Ovary (tissue), 9 donors: ENCODE measurements around the gene FCHSD1. TPM values are rescaled to one million over a fixed set of nuclear protein-coding genes. Genes with fewer than 3 reads are reported as not detected.

Experiments
- DNase-seq, 5 donors: peaks; one replicate each; pipeline ENCODE4 v3.0.0-alpha.2; 2019 to 2020
- H3K27ac ChIP-seq, 2 donors: fragments of 200-600 bp; one replicate each; pipeline versions ENCODE4 v1.5.1 to v1.8.0; 2019 to 2022
- H3K27me3 ChIP-seq: fragments of 200-600 bp; one replicate; pipeline ENCODE4 v1.8.0; 2022
- H3K36me3 ChIP-seq: fragments of 200-600 bp; sonication (generic); one replicate; pipeline ENCODE4 v1.5.1; 2019
- H3K4me1 ChIP-seq: one replicate; pipeline ENCODE4 v1.8.1; 2013; ENCODE audit warnings: mild to moderate bottlenecking, moderate library complexity; ENCODE audit not compliant: insufficient read depth
- H3K4me3 ChIP-seq: fragments of 200-600 bp; sonication (generic); one replicate; pipeline ENCODE4 v1.5.1; 2017
- H3K9me3 ChIP-seq, 2 donors: fragments of 200-600 bp in 1 of 2; sonication (generic) in 1 of 2; one replicate each; pipeline versions ENCODE4 v1.5.1 to v1.8.1; 2013 to 2019; ENCODE audit warnings: mild to moderate bottlenecking in 1 of 2, moderate library complexity in 1 of 2
- EP300 ChIP-seq: sonication (generic); formaldehyde crosslinking; IDR thresholded peaks from one replicate; pipeline ENCODE4 v1.6.1; 2017; ENCODE audit warnings: antibody characterized with exemption
- POLR2A ChIP-seq: fragments of 450-650 bp; IDR thresholded peaks from one replicate; pipeline ENCODE4 v1.6.1; 2017; ENCODE audit warnings: antibody characterized with exemption, mild to moderate bottlenecking, moderate library complexity
- WGBS, 3 donors: extraction: QIAGEN DNeasy Blood & Tissue Kit in 1 of 3; methylation state at CpG; one replicate each; pipeline versions ENCODE4 v1.1.5 to v1.1.7; 2013 to 2017; 5-methylcytosine and 5-hydroxymethylcytosine counted together
- intact Hi-C, 4 donors: fragments of 100-400 bp; cut with DNase I; formaldehyde crosslinking; loops; one replicate each; pipeline versions ENCODE4 v1.11.0 to v1.15.1; 2022 to 2023
- polyA plus RNA-seq, 2 donors: library from polyadenylated mRNA; stranded (reverse); fragments of 200-250 nt in 1 of 2; fragments of 350-450 nt in 1 of 2; fragmentation: Illumina TruSeq in 1 of 2; extraction: RNeasy Lipid Tissue Mini Kit (QIAGEN cat#74804) in 1 of 2; gene quantifications; one replicate each; pipeline ENCODE4 v1.2.3, GENCODE V29; 2013 to 2014
- total RNA-seq, 7 donors: library from RNA; depleted of rRNA in 2 of 7; stranded (reverse); fragments of >200 nt in 2 of 7; fragmentation: NEBNext Ultra II Directional in 3 of 7; extraction: Animal tissue kit (Norgen Biotek cat#: 25700) in 3 of 7; gene quantifications; one replicate each; pipeline versions ENCODE4 v1.1.0 to v1.2.4, GENCODE V29; 2016 to 2023
- TF ChIP-seq, protein P1 (sequence below), 3 donors: fragments of 450-650 bp in 2 of 3; fragments of 200-600 bp in 1 of 3; IDR thresholded peaks; one replicate each; pipeline versions ENCODE4 v1.5.1 to v1.8.0; 2016 to 2022; ENCODE audit warnings: antibody characterized with exemption in 3 of 3, mild to moderate bottlenecking in 1 of 3
- donor health status: DM: no; HTN: no; CAD: no; lungs with moderate emphysema.
- donor health status: DM: no; HTN: no; CAD: no.
- donor health status: Bipolar disorder and iron deficiency.
- donor health status: DM: yes; HTN: yes; CAD: no.
- donor health status: DM: no; HTN: no; CAD: no.
- donor health status: DM: yes; HTN: yes; CAD: no.

The FCHSD1 gene
- total and polyA plus RNA-seq, 9 donors = 10.4 to 35.2 (median 23.9) TPM

GRCh38 chr5:141597394-141597793 lies 53.8 kb downstream of the FCHSD1 start:
- H3K36me3 ChIP-seq = no peaks in the 10 kb centered on the region
- H3K9me3 ChIP-seq = no peaks in the 10 kb centered on the region
- H3K27ac ChIP-seq = no peak overlapping the region
- intact Hi-C loops = no loop called here
- TF ChIP-seq, protein P1, sequence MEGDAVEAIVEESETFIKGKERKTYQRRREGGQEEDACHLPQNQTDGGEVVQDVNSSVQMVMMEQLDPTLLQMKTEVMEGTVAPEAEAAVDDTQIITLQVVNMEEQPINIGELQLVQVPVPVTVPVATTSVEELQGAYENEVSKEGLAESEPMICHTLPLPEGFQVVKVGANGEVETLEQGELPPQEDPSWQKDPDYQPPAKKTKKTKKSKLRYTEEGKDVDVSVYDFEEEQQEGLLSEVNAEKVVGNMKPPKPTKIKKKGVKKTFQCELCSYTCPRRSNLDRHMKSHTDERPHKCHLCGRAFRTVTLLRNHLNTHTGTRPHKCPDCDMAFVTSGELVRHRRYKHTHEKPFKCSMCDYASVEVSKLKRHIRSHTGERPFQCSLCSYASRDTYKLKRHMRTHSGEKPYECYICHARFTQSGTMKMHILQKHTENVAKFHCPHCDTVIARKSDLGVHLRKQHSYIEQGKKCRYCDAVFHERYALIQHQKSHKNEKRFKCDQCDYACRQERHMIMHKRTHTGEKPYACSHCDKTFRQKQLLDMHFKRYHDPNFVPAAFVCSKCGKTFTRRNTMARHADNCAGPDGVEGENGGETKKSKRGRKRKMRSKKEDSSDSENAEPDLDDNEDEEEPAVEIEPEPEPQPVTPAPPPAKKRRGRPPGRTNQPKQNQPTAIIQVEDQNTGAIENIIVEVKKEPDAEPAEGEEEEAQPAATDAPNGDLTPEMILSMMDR (IDR thresholded peaks at IDR 0.05) = no peak
- TF ChIP-seq EP300 = no peak
- no peak for TF ChIP-seq POLR2A
- 88 to 91% (median 89%) methylated on average over 2 of the region's 2 CpGs for WGBS, 3 donors
- no peaks in the 10 kb centered on the region for H3K4me1 ChIP-seq
- H3K4me3 ChIP-seq = no peak overlapping the region
- no peak for DNase-seq
- no peaks in the 10 kb centered on the region for H3K27me3 ChIP-seq

DNA sequence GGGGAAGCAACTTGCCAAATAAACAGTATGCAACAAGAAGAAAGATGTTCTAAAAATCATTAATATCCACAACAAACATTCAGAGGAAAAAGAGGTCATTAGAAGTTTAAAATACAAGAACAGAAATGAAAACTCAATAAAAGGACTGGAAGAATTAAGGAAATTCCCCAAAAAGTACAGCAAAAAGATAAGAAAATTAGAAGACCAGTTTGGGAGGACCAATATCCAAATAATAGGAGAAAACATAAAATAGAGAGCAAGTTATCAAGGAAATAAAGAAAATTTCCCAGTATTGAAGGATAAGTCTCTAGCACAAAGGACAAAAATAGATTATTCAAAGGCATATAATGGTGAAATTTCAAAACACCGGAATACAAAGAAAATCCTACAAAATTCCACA lies 54.4 kb downstream of the FCHSD1 start:
- Histone ChIP-seq H3K9me3 (no peaks in the 10 kb centered on the region), H3K36me3 (no peaks in the 10 kb centered on the region), H3K27me3 (no peaks in the 10 kb centered on the region), H3K4me1 (no peaks in the 10 kb centered on the region), H3K4me3 (no peak overlapping the region), H3K27ac (no peak overlapping the region)
- TF ChIP-seq, protein P1 (IDR thresholded peaks at IDR 0.05) = no peak
- TF ChIP-seq POLR2A (no peak), EP300 (no peak)
- WGBS, 3 donors = 96 to 97% (median 96%) methylated on average over 1 of the region's 1 CpG
- intact Hi-C loops = no loop called here
- DNase-seq = no peak

DNA sequence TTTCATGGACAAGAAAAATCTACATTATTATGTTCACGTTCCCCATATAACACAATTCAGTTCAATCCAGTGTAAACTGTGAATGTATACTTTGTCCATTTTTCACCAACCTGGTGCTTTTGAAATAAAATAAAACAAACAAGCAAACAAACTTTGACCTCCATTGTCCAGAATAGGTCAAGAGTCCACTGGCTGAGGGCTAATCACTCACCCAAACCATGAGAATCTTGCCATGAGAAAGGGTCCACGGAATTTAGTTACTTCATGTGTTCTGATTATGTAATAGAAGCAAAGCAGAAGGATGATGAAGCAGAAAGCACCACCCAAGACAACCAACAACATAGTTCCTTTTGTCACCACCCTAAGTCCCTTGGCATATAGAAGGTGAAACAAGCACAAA lies 61.1 kb downstream of the FCHSD1 start:
- DNase-seq = no peak
- no peak overlapping the region for H3K4me3 ChIP-seq
- intact Hi-C loops = no loop called here
- no peaks in the 10 kb centered on the region for H3K36me3 ChIP-seq
- no peaks in the 10 kb centered on the region for H3K27me3 ChIP-seq
- no peak overlapping the region for H3K27ac ChIP-seq
- no peak for TF ChIP-seq EP300
- TF ChIP-seq, protein P1 (IDR thresholded peaks at IDR 0.05) = no peak
- no peak for TF ChIP-seq POLR2A
- H3K4me1 ChIP-seq = no peaks in the 10 kb centered on the region
- WGBS, 3 donors = 84 to 85% (median 84%) methylated on average over 2 of the region's 2 CpGs
- no peaks in the 10 kb centered on the region for H3K9me3 ChIP-seq

Other genes with a start within 250 kb of the FCHSD1 start
- gene PCDHGA9, start 248.6 kb downstream of the FCHSD1 start, total RNA-seq = 10 to 100 TPM in 4 of 7 donors, 1 to 10 TPM in 3; 5.4 to 11.7 (median 10.6) TPM
- 1 to 10 TPM; 2.3 to 5.2 TPM for gene PCDHGA9, start 248.6 kb downstream of the FCHSD1 start, polyA plus RNA-seq
- gene PCDHGB6, start 243.4 kb downstream of the FCHSD1 start, total RNA-seq = 10 to 100 TPM in 6 of 7 donors, 1 to 10 TPM in 1; 9.8 to 18.1 (median 14.4) TPM
- gene PCDHGB6, start 243.4 kb downstream of the FCHSD1 start, polyA plus RNA-seq = 10 to 100 TPM in 1 of 2 donors, 1 to 10 TPM in 1; 7.0 to 12.3 TPM
- gene PCDHGA10, start 238.4 kb downstream of the FCHSD1 start, total RNA-seq = 1 to 10 TPM; 5.0 to 9.7 (median 8.1) TPM
- gene PCDHGA10, start 238.4 kb downstream of the FCHSD1 start, polyA plus RNA-seq = 1 to 10 TPM; 1.3 to 3.9 TPM
- 10 to 100 TPM; 11.3 to 22.9 (median 20.0) TPM for gene PCDHGB7, start 233.7 kb downstream of the FCHSD1 start, total RNA-seq
- gene PCDHGB7, start 233.7 kb downstream of the FCHSD1 start, polyA plus RNA-seq = 10 to 100 TPM in 1 of 2 donors, 1 to 10 TPM in 1; 8.0 to 19.9 TPM
- 1 to 10 TPM; 3.2 to 7.7 (median 5.7) TPM for gene PCDHGA11, start 230.4 kb downstream of the FCHSD1 start, total RNA-seq
- 1 to 10 TPM; 1.4 to 2.6 TPM for gene PCDHGA11, start 230.4 kb downstream of the FCHSD1 start, polyA plus RNA-seq
- gene PCDHGA12, start 220.9 kb downstream of the FCHSD1 start, total RNA-seq = 10 to 100 TPM in 1 of 7 donors, 1 to 10 TPM in 6; 6.0 to 10.4 (median 8.2) TPM
- 1 to 10 TPM; 2.0 to 4.5 TPM for gene PCDHGA12, start 220.9 kb downstream of the FCHSD1 start, polyA plus RNA-seq
- 10 to 100 TPM; 19.6 to 85.3 (median 67.7) TPM for gene PCDHGC3, start 175.5 kb downstream of the FCHSD1 start, total RNA-seq
- 10 to 100 TPM; 63.1 to 92.9 TPM for gene PCDHGC3, start 175.5 kb downstream of the FCHSD1 start, polyA plus RNA-seq
- 1 to 10 TPM; 1.0 to 4.5 (median 2.4) TPM for gene PCDHGC4, start 166.4 kb downstream of the FCHSD1 start, total RNA-seq
- under 1 TPM; 0.22 to 0.32 TPM for gene PCDHGC4, start 166.4 kb downstream of the FCHSD1 start, polyA plus RNA-seq
- 1 to 10 TPM; 1.4 to 3.5 (median 2.0) TPM for gene PCDHGC5, start 162.3 kb downstream of the FCHSD1 start, total RNA-seq
- under 1 TPM; 0.19 to 0.48 TPM for gene PCDHGC5, start 162.3 kb downstream of the FCHSD1 start, polyA plus RNA-seq
- 10 to 100 TPM; 28.0 to 51.0 (median 44.0) TPM for gene DIAPH1, start 32.4 kb downstream of the FCHSD1 start, total RNA-seq
- gene DIAPH1, start 32.4 kb downstream of the FCHSD1 start, polyA plus RNA-seq = 10 to 100 TPM; 21.2 to 45.6 TPM
- 10 to 100 TPM; 34.2 to 55.6 (median 49.4) TPM for gene HDAC3, start 14.6 kb downstream of the FCHSD1 start, total RNA-seq
- 10 to 100 TPM; 43.3 to 73.8 TPM for gene HDAC3, start 14.6 kb downstream of the FCHSD1 start, polyA plus RNA-seq
- 1 to 10 TPM in 5 of 7 donors, under 1 TPM in 2; 0.58 to 3.0 (median 1.5) TPM for gene RELL2, start 14.4 kb downstream of the FCHSD1 start, total RNA-seq
- 1 to 10 TPM in 1 of 2 donors, not detected in 1; 1.9 TPM for gene RELL2, start 14.4 kb downstream of the FCHSD1 start, polyA plus RNA-seq
- 10 to 100 TPM in 1 of 7 donors, 1 to 10 TPM in 6; 3.5 to 11.2 (median 9.3) TPM for gene ARAP3, start 30.8 kb upstream of the FCHSD1 start, total RNA-seq
- gene ARAP3, start 30.8 kb upstream of the FCHSD1 start, polyA plus RNA-seq = 1 to 10 TPM; 6.1 to 6.8 TPM
- 10 to 100 TPM in 2 of 7 donors, 1 to 10 TPM in 5; 3.2 to 13.8 (median 8.8) TPM for gene PCDH1, start 227.0 kb upstream of the FCHSD1 start, total RNA-seq
- gene PCDH1, start 227.0 kb upstream of the FCHSD1 start, polyA plus RNA-seq = 1 to 10 TPM; 4.1 to 7.0 TPM